M059J (cell line): Measurements from ENCODE around the gene GTPBP6. TPM values are rescaled to one million over a fixed set of nuclear protein-coding genes. Genes with fewer than 3 reads are reported as not detected.
"Not testable (repeated sequence)": the region's sequence is repeated elsewhere in the genome, so short reads cannot be mapped to it uniquely, and the experiment has no call there.

Source experiments
- DNase-seq: peaks from one replicate; pipeline ENCODE4 v3.0.0-alpha.2; 2012; ENCODE audit warnings: low read depth
- total RNA-seq: library from RNA; depleted of rRNA; stranded (reverse); fragments of >200 nt; shearing (Covaris generic); gene quantifications from 2 replicates; pipeline ENCODE4 v1.2.3, GENCODE V29; 2014; rRNA removed

Gene GTPBP6
- total RNA-seq, 1 experiment from 2014 or later, result 24.5 TPM

DNA sequence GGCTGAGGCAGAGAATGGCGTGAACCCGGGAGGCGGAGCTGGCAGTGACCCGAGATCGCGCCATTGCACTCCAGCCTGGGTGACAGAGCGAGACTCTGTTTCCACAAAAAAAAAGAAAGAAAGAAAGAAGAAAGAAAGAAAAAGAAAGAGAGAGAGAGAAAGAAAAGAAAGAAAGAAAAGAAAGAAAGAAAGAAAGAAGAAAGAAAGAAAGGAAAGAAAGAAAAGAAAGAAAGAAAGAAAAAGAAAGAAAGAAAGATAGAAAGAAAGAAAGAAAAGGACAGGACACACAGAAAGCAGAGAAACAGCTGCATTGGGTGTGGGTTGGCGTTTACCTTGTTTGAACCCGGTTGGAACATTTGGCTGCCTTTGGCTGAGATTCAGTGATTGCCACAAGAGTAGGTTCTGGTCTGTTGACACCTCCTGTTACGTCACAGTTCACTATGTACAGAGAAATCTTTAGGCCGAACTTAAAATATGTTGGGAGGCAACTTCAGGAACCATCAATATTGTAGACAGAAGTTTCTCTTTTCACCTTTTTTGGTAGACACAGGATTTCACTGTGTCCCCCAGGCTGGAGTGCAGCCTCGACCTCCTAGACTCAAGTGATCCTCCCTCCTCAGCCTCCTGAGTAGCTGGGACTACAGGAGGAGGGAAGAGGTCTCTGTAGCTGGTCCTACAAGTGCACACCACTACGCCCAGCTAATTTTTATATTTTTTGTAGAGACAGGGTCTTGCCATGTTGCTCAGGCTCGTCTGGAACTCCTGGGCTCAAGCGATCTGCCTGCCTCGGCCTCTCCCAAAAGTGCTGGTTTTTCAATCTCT lies 53.8 kb downstream of the GTPBP6 start:
- no peak for DNase-seq

DNA sequence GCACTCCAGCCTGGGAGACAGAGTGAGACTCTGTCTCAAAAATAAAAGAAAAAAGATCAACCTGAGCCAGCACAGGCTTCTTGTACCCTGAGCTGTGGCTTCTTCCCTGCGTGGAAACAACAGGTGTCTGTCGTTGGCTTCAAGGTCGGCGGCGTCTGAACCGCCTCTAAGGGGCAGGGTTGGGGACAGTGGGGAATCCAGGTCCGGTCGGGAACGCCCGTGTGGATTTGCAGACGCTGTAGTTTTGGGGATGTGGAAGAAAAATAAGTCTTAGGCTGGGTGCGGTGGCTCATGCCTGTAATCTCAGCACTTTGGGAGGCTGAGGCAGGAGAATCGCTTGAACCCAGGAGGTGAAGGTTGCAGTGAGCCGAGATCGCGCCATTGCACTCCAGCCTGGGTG lies 54.6 kb downstream of the GTPBP6 start:
- not testable (repeated sequence) for DNase-seq

GRCh38 chrX:262381-262909 lies 56.2 kb downstream of the GTPBP6 start:
- DNase-seq, result no peak

DNA sequence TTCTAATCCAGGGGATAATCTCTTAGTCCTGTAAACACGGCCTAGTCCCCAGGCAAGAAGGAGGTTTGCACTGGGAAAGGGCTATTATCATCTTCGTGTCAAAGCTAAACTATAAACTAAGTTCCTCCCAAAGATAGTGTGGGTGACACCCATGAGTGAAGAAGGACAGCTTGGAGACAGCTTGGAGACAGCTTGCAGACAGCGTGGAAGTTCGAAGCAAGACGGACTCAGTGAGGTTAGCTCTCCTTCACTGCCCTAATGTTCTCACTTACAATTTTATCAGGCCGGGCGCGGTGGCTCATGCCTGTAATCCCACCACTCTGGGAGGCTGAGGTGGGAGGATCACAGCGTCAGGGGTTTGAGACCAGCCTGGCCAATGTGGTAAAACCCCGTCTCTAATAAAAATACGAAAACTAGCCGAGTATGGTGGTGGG lies 56.7 kb downstream of the GTPBP6 start:
- DNase-seq, result no peak

- DNase-seq, result no peak
Measured at GRCh38 chrX:261167-261918, 57.3 kb downstream of the GTPBP6 start.

GRCh38 chrX:259692-260355 lies 58.8 kb downstream of the GTPBP6 start:
- DNase-seq, result no peak

GRCh38 chrX:258291-259040 lies 60.1 kb downstream of the GTPBP6 start:
- DNase-seq, result no peak

DNA sequence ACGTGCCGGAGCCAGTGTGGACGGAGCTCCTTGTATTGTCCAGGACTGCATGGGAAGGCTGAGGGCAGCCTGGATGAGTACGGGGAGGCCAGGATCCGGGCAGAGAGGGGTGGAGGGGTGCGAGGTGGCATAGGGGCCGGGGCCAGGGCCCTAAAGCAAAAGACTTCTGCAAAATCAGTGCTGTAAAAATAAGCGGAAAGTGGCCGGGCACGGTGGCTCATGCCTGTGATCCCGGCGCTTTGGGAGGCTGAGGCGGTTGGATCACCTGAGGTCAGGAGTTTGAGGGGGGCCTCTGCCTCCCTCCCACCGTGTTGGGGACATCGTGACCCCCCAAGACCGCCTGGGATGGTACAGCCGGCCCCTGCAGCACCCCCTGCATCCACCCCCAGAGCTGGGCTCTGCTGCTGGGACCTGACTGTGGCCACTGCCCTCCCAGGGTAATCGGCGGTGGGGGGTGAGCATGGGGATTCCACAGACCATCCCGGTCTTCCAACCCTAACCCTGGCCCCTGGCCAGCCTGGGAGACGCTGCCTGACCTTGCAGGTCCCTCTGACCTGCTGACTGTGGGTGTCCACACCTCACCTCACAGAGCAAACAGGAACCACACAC lies 60.8 kb downstream of the GTPBP6 start:
- DNase-seq, result no peak

DNA sequence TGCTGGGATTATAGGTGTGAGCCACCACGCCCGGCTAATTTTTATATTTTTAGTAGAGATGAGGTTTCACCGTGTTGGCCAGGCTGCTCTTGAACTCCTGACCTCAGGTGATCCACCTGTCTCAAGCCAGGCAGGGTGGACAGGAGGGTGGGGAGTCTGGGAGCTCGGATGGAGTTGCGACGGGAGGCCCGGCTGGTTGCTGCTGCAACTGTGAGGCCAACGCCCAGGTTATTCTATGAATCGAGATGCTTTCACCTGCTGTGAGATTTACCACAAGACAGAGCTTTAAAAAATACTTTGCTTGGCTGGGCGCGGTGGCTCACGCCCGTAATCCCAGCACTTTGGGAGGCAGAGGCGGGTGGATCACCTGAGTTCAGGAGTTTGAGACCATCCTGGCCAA lies 61.5 kb downstream of the GTPBP6 start:
- not testable (repeated sequence) for DNase-seq

- no peak for DNase-seq
Measured at GRCh38 chrX:255923-256331, 62.7 kb downstream of the GTPBP6 start.

Other genes with a start within 250 kb of the GTPBP6 start
- gene PLCXD1, start 37.4 kb downstream of the GTPBP6 start, total RNA-seq, result 3.4 and 14.0 TPM in 2 replicates
- 5.5 and 14.4 TPM in 2 replicates for gene PPP2R3B, start 68.1 kb upstream of the GTPBP6 start, total RNA-seq